Measurements from ENCODE around the gene IQSEC2. TPM values are rescaled to one million over a fixed set of nuclear protein-coding genes. Genes with fewer than 3 reads are reported as not detected.
A peak's percentile ranks its signal among the peaks of the same experiment; 100 is the strongest.

Gene IQSEC2
- total RNA-seq, 1 donor from 2014 or later = 3.1 TPM

GRCh38 chrX:53305219-53305995, 24.0 kb upstream of the IQSEC2 start:
- no peak for DNase-seq (ENCODE audit: low spot score)

DNA sequence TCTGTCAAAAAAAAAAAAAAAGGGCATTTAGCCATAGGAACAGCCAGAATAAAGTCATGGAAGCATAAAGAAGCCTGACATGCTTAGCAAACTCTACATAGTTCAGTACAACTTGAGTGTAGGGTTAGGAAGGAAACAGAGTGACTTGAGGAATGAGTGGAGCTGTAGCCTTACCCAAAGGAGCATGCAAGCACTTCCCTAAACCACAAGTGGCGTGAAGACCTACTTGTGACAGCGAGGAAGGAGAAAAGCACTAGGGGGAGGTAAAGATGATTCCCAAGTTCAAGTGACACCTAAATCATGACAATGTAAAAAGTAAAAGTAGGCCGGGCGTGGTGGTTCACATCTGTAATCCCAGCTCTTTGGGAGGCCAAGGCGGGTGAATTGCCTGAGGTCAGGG, 21.8 kb upstream of the IQSEC2 start:
- DNase-seq (ENCODE audit: low spot score) = no peak

DNA sequence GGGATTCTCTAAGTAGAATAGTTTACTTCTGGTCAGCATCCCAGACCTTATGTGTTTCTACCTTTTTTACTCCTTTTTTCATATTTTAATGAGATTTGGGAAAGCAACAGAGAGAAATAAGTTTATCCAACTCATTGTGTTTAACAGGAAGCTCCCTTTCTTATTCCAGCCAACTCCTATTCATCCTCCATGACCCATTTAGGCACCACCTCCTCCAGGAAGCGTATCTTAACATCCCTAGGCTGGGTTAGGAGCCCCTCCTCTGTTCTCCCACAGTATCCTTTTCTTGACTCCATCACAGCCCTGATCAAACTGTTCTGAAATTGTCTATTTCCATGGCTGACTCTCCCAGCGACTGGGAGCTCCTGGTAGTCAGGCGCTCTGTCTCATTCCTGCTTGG, 18.8 kb upstream of the IQSEC2 start:
- no peak for DNase-seq (ENCODE audit: low spot score)

DNA sequence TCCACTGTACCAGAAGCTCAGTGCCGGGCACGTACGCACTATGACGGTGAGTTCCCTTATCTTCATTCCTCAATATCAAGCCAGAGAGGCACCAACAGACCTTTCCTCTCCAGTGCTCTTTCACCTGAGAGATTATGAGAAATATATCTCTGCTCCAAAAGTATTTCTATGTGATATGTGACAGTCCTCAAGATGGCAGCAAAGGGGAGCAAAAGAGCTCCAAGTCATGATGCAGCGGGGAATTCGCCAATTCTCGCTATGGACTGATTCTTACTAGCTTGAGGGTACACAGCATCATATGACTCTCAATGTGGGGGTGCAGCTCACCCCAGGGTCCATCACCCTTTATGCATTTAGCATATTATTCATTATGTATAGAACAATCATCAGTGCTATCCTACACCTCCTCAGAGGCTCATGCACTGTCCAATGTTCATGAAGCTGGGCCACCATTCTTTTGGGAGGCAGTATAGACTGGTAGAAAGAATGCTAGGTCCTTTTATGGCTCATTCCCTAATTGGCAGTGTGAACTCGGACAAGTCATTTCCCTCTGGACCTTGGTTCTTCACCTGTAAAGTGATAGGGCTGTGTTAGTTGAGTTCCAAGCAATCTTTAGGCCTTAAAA, 12.8 kb upstream of the IQSEC2 start:
- DNase-seq (ENCODE audit: low spot score) = no peak

DNA sequence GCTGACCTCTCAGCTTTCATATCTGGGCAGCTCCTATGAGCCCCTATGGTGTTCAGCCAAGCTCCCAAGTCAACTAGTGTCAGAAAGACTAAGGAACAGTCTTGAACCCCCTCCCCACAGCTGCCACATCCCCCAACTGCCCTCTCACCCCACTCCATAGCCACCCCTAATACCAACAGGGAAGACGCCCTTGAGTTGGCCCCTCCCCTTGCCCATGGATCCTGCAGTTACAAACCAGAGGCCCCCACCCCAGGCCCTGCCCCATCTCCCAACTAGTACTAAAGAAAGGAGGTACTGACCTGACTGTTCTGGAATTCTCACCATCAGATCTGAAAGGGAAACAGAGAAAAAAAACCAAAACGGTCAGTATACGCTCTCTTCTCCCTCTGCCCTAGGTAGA, 10.2 kb upstream of the IQSEC2 start:
- no peak for DNase-seq (ENCODE audit: low spot score)

DNA sequence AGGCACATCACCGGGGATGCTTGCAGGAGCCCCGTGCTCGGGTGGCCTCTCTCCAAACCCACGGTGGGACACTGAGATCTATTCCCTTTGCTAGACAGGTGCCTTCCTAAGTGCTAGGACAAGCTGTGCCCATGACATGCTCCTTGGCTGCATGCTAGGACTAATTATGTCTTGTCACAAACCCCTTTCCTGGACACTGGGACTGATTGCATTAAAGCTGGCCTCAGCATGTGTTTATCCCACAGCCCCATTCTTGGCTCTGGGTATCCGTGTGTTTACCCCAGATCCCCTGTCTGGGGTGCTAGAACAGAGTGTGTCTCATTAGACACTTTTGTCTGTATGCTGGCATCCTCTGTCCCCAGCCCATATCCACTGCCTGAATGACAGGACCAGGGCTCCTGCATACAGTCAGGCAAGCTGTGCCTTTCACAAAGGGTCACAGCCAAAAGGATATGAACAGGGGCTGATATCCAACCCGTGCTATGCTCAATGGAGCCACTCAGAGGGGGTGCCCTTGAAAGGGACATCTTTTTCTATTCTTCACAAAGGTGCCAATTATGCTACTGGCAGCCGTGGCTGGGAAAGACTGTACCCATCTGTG, 9.2 kb upstream of the IQSEC2 start:
- DNase-seq (ENCODE audit: low spot score) = no peak

DNA sequence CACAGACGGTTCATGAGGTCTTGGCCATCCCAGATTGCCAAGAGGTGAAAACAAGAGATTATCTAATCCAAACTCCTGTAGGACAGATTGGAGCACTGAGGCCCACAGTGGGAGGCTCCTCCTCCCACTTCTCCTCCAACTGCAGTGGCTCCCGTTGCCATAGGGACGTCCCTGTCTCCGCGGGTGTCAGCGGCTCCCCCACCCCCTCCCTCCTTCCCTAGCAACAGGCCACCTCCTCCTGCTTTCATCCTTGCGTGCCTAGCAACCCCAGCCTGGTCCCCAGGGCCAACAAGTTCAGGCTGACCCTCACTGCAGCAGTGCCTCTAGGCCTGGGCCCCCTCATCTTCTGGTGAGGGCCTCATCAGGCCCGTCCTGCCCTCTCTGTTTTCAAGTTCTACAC, 6.8 kb upstream of the IQSEC2 start:
- peak; percentile 28 for DNase-seq (ENCODE audit: low spot score)

DNA sequence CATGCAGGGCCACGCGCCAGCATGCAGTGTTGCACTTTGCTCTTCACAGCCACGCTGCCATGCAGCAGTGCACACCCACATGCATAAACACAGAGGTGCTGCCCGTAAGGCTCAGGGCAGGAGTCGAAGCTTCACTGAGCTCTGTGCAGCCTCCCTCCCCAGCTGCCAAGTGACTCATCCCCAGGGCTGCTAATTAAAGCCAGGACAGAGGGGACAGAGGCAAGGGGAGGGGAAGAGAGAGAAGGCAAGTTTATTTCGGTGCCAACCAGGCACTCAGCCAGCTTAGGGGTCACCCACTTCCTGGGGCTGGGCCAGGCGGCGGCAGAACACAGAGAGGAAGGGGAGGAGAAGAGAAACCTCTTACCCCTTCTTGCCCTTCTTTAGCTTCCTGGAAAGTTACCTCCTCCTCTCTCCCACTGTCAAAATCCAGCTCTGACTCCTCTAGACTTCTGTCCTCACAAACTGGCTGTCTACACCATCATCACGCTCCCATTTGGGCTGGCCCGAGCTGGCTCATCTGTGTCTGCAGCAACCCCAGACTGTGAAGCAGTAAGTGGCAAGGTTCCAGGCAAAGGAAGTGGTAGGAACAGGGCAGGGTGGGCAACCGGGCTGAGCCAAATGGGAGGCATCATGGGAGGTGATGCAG, 6.2 kb upstream of the IQSEC2 start:
- peak; percentile 70 for DNase-seq (ENCODE audit: low spot score)

GRCh38 chrX:53286171-53286570, 4.8 kb upstream of the IQSEC2 start:
- no peak for DNase-seq (ENCODE audit: low spot score)

DNA sequence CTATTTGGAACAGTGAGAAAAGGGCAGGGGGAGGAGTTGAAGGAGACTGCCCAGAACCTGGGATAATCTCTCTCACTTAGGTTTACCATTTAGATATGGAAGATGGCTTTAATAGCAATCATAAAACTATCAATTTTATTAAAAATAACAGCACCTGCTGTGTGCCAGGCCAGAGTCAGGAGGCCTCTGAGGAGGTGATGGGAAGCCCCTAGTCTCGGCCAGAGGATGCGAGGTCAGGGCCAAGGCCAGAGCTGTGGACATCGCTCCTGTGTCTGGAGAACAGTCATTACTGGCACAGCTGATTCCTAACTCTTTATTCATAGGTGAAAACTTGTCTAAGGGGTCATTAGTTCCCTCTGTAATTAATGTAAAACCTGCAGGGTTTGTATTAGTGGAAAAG, 4.2 kb upstream of the IQSEC2 start:
- no peak for DNase-seq (ENCODE audit: low spot score)

DNA sequence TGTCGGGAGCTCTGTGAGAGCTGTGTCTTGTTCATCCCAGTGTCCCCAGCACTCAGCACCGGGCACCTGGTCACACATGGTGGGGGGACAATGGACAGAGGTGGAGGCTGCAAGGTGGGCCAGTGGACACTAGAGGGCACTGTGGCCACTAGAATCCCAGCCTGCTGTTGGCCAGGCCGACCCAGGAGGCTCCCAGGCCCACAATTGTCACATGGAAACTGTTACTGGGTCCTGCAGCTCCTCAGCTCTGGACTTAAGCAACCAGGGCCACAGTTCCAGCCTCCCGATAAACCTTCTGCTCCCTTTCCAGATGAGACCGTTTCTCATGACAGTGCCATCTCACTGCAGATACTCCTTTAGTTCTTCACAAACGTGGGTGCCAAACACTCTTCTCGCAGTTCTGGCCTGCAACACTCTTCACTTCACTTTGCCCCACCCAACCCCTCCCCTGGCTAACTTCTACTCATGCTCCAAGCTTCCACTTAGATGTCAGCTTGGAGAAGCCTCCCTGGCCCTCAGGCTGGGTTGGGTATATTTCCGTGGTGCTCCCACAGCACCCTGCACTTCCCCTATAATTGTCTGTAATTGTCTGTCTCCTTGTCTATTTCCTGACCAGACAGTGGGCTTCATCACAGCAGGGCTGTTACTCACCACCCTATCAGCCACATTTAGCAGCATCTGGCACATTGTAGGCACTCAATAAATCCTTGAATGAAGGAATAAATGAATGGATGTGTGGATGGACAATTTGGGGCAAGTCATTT, 3.5 kb upstream of the IQSEC2 start:
- peak; percentile 25 for DNase-seq (ENCODE audit: low spot score)

DNA sequence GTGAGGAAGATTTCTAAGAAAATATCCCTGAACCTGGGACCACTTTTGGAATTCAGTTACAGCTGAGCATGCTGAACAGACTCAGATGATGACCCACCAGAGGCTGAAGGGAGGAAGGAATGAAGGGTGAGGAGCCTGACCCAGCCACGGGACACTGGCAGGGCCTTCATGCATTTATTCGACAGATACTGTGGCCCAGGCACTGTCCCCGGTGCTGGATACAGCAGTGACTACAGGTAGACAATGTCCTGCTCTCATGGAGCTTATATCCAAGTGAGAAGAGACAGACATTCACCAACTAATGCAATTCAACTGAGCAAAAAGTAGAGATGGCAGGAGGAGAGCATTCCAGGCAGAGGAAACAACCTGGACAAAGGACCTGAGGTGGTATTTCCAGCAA, 2.2 kb upstream of the IQSEC2 start:
- DNase-seq (ENCODE audit: low spot score) = no peak

- no peak for DNase-seq (ENCODE audit: low spot score)
Measured at GRCh38 chrX:53283099-53283498, 1.7 kb upstream of the IQSEC2 start.

GRCh38 chrX:53281963-53282695, 745 bp upstream of the IQSEC2 start:
- DNase-seq (ENCODE audit: low spot score) = peak; percentile 10

DNA sequence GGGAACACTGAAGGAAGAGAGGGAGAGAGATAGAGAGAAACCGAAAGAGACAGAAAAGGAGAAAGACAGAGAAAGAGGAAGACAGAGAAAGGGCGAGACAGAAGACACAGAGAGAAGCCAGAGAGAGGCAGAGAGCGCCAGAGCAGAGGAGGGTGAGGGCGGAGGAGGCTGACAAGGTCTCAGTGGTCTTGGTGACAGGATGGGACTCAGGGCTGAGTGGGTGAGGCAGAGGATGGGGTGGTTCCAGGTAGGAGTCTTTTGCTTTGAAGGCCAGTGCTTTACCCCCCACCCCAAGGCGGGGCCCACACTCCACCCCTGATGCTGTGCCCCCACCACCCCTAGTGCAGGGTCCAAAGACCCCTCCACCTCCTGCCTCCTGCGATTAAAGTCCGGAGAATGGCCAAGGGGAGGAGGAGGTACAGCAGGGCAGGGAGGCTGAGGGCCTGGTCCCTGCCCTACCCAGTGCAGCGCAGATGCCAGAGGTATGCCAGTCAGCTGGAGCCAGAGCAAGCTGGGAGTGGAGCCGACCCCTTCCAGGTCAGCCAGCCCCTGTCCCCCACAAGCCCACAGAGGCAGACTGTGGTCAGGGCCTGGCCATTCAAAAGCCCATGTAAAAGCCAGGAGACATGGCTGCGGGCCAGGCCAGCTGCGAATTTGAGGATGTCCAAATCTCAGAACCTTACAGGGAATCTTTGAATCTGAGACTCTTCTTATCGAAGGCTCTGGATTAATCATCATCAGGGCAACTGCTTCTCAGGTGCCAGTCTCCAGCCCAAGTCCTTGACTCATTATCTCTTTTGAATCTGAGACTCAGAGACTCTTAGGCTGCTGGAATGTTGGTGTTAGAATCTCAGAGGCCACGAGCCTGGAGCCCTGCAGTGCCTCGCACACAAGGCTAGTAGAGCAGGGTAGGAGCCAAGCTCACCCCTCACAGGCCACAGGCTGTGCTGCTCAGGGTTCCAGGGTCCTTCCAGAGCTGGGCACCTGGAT, 758 bp downstream of the IQSEC2 start:
- peak; percentile 26 for DNase-seq (ENCODE audit: low spot score)

DNA sequence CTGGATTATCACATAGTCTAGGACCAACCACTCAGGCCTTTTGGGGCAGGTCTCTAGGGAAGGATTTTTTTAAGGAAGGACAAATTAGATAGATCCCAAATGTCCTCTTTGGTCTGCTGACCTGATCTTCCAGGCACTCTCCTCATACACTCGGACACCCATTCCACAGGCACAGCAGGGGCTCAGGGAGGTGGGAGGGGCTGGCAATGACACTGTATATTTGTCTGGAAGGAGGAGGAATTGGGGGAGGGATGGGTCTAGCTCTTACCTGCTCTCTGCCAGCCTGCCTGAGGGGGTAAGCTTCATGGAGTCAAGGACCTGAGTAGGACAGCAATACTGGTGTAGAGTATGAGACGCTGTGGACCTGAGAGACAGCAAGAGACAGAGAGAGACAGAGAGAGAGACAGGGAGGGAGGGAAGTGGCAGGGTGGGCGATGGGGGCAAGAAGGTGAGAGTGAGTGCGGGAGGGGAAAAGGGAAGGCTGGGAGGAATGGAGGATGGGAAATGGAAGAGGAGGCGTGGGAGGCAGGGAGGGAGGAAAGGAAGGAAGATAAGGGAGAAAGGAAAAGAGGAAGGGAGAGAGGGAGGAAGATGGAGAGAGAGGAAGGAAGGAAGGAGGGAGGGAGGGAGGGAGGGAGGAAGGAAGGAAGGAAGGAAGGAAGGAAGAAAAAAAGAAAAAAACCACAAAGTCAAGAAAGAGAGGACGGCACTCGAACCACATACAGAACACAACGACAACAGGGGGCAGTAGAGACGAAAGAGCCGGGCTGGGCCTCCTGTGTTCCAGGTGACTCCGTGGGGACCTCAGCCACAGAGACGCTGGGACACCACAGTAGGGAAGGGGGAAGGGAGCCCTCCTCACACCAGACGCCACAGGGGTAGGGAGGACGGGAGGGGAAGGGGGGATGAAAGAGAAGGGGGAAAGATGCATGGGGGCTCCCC, 1.8 kb downstream of the IQSEC2 start:
- no peak for DNase-seq (ENCODE audit: low spot score)

- no peak for DNase-seq (ENCODE audit: low spot score)
Measured at GRCh38 chrX:53272808-53273337, 8.5 kb downstream of the IQSEC2 start.

- DNase-seq (ENCODE audit: low spot score) = no peak
Measured at GRCh38 chrX:53269536-53270107, 11.8 kb downstream of the IQSEC2 start.

Measured in umbilical cord (tissue), 2 donors.